Cardiac muscle cell (in vitro differentiated cells and primary cell): ENCODE results near the gene OSBPL8. TPM values are rescaled to one million over a fixed set of nuclear protein-coding genes. Genes with fewer than 3 reads are reported as not detected.
A peak's percentile ranks its signal among the peaks of the same experiment; 100 is the strongest.
"Not testable (repeated sequence)": the region's sequence is repeated elsewhere in the genome, so short reads cannot be mapped to it uniquely, and the experiment has no call there.

Experiments used
- DNase-seq, 2 donors: peaks; one replicate each; pipeline versions ENCODE4 v3.0.0 to v3.0.0-alpha.2; 2010 to 2017; ENCODE audit warnings: low read depth in 1 of 2, low spot score in 1 of 2
- H3K27ac ChIP-seq: fragments of 200-600 bp; sonication (generic); 2 replicates; pipeline ENCODE4 v1.5.1; 2016
- H3K27me3 ChIP-seq: fragments of 200-600 bp; sonication (generic); 2 replicates; pipeline ENCODE4 v1.6.0; 2016; ENCODE audit warnings: control low read depth
- H3K36me3 ChIP-seq: fragments of 200-600 bp; sonication (generic); 2 replicates; pipeline ENCODE4 v1.5.1; 2016; ENCODE audit warnings: control low read depth
- H3K4me1 ChIP-seq: fragments of 200-600 bp; sonication (generic); 2 replicates; pipeline ENCODE4 v1.8.1; 2017; ENCODE audit warnings: low read depth, mild to moderate bottlenecking, mixed run types
- H3K4me3 ChIP-seq: fragments of 200-600 bp; sonication (generic); 2 replicates; pipeline ENCODE4 v1.5.1; 2016; ENCODE audit warnings: mild to moderate bottlenecking
- H3K9me3 ChIP-seq: fragments of 200-600 bp; sonication (generic); 2 replicates; pipeline ENCODE4 v1.5.1; 2017; ENCODE audit warnings: low read depth, mild to moderate bottlenecking, control low read depth
- CTCF ChIP-seq: IDR thresholded peaks from 2 replicates; pipeline ENCODE4 v1.5.1; 2012; ENCODE audit warnings: low read depth, mild to moderate bottlenecking, low read length
- polyA plus RNA-seq: library from polyadenylated mRNA; unstranded; fragments of >200 nt; fragmentation: Nextera tagmentation; extraction: Ambion mirVana; gene quantifications from 2 replicates; pipeline ENCODE4 v1.2.1, GENCODE V29; 2016
- total RNA-seq: library from RNA; depleted of rRNA; stranded (reverse); fragments of >200 nt; gene quantifications from 2 replicates; pipeline ENCODE4 v1.2.3, GENCODE V29; 2016

OSBPL8 gene
- total and polyA plus RNA-seq, 2 experiments from 2014 or later, result 25.6 to 143 TPM

DNA sequence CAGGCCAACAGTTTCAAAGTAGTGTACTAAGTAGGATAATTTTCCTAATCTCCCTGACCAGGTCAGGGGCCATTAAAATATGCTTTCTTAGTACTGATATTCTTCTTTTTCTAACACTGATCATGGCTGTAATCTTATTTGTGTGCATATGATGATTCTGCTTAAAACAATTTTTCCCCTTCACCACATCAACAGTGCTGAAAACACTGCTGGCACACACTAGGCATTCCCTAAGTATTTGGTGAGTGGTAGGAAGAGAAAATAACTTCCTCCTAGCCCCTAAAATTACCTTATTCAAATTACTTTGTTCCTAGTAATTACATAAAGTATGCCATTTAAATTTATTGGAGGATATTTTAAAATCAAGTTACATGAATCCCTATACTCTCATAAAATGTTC is 161.5 kb downstream of the OSBPL8 start:
- DNase-seq, result peak in 1 of 2 donors; percentile 2
- no peaks in the 10 kb centered on the region for H3K9me3 ChIP-seq
- no peaks in the 10 kb centered on the region for H3K27me3 ChIP-seq
- TF ChIP-seq CTCF, result no peak
- H3K4me3 ChIP-seq, result no peak overlapping the region
- peaks cover 11% of the 10 kb centered on the region for H3K4me1 ChIP-seq
- no peak overlapping the region for H3K27ac ChIP-seq
- H3K36me3 ChIP-seq, result peaks cover 15% of the 10 kb centered on the region

DNA sequence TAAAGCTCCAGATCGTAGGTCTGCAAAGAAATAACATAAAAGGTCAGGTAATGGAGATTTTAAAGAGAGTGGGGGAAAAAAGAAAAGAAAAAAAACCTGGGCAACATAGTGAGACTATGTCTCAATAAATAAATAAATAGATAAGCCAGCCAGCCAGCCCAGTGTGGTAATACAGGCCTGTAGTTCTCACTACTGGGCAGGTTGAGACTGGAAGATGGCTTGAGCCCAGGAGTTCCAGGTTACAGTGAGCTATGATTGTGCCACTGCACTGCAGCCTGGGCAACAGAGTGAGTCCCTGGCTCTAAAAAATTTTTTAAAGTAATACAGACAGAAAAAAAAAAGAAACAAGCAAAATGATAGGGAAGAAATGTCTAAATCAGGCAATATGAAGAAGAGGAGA is 168.1 kb downstream of the OSBPL8 start:
- no peak for TF ChIP-seq CTCF
- Histone ChIP-seq H3K36me3 (peaks cover 19% of the 10 kb centered on the region), H3K4me3 (no peak overlapping the region), H3K9me3 (no peaks in the 10 kb centered on the region), H3K4me1 (no peaks in the 10 kb centered on the region), H3K27me3 (no peaks in the 10 kb centered on the region), H3K27ac (no peak overlapping the region)
- no peak for DNase-seq

- no peak for TF ChIP-seq CTCF
- Histone ChIP-seq H3K4me1 (peaks cover 5% of the 10 kb centered on the region), H3K36me3 (peaks cover 41% of the 10 kb centered on the region), H3K27me3 (no peaks in the 10 kb centered on the region), H3K4me3 (no peak overlapping the region), H3K27ac (no peak overlapping the region), H3K9me3 (no peaks in the 10 kb centered on the region)
- DNase-seq, result no peak
These were observed 172.0 kb downstream of the OSBPL8 start for GRCh38 chr12:76387614-76388013.

DNA sequence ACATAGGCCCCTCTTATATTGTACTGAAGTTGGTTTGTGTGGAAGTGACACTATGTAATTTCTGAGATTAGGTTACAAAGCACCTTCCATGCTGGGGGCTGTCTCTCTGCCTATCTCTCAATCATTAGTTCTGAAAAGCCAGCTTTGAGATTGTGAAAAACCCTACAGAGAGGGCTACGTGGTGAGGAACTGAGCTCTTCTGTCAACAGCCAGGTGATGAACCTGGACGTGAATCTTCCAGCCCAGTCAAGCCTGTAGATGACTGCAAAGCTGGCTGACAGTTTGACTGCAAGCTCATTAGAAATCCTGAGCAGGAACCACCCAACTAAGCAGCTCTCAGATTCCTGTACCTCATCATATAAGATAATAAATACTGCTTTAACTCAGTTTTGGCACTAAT is 175.0 kb downstream of the OSBPL8 start:
- Histone ChIP-seq H3K9me3 (no peaks in the 10 kb centered on the region), H3K36me3 (peaks cover 28% of the 10 kb centered on the region), H3K27ac (no peak overlapping the region), H3K27me3 (no peaks in the 10 kb centered on the region), H3K4me3 (no peak overlapping the region), H3K4me1 (peaks cover 5% of the 10 kb centered on the region)
- no peak for TF ChIP-seq CTCF
- DNase-seq, result no peak

DNA sequence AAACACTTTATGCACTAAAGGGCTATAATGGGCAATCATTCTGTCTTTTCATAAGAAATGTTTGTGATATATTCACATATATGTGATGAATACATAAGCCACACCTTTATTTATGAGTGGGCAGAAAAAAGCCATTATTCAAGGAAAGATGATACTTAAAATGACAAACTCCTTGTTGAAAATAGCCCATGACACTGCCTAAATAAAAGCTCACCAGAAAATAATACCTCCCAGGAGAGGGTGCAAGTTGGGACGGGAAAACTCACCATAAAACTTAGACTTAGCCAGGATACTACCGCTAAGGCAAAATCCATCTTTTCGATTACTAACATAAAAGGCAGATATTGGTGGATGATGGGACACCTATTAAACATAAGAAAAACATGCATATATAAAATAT is 175.6 kb downstream of the OSBPL8 start:
- H3K36me3 ChIP-seq, result peaks cover 24% of the 10 kb centered on the region
- TF ChIP-seq CTCF, result no peak
- no peak overlapping the region for H3K4me3 ChIP-seq
- DNase-seq, result no peak
- no peaks in the 10 kb centered on the region for H3K27me3 ChIP-seq
- H3K27ac ChIP-seq, result no peak overlapping the region
- peaks cover 5% of the 10 kb centered on the region for H3K4me1 ChIP-seq
- no peaks in the 10 kb centered on the region for H3K9me3 ChIP-seq

- no peak for DNase-seq
- H3K9me3 ChIP-seq, result no peaks in the 10 kb centered on the region
- H3K4me3 ChIP-seq, result no peak overlapping the region
- no peak for TF ChIP-seq CTCF
- H3K27me3 ChIP-seq, result no peaks in the 10 kb centered on the region
- no peaks in the 10 kb centered on the region for H3K4me1 ChIP-seq
- H3K36me3 ChIP-seq, result peaks cover 28% of the 10 kb centered on the region
- H3K27ac ChIP-seq, result no peak overlapping the region
These were observed 180.3 kb downstream of the OSBPL8 start for GRCh38 chr12:76379261-76379660.

DNA sequence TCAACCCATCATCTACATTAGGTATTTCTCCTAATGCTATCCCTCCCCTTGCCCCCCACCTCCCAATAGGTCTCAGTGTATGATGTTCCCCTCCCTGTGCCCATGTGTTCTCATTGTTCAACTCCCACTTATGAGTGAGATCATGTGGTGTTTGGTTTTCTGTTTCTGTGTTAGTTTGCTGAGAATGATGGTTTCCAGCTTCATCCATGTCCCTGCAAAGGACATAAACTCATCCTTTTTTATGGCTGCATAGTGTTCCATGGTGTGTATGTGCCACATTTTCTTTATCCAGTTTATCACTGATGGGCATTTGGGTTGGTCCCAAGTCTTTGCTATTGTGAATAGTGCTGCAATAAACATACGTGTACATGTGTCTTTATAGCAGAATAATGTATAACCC is 182.7 kb downstream of the OSBPL8 start:
- H3K4me1 ChIP-seq, DNase-seq, H3K9me3 ChIP-seq, H3K27ac ChIP-seq, H3K4me3 ChIP-seq, H3K27me3 ChIP-seq: not testable (repeated sequence)
- H3K36me3 ChIP-seq, result peaks cover 39% of the 10 kb centered on the region
